H1 (cell line): ENCODE measurements around the gene FITM2. TPM values are rescaled to one million over a fixed set of nuclear protein-coding genes. Genes with fewer than 3 reads are reported as not detected.

ENCODE experiments used
- CTCF ChIA-PET: fragments of 300-600 bp; sonication (Branson Sonifier 250); formaldehyde crosslinking; loops from one replicate; lab custom pipeline; 2021; ENCODE audit not compliant: partially characterized antibody; lab: Charles Lee
- POLR2A ChIA-PET: fragments of 300-600 bp; sonication (Branson Sonifier 250); formaldehyde crosslinking; loops from one replicate; lab custom pipeline; 2021; ENCODE audit warnings: inconsistent platforms; ENCODE audit not compliant: partially characterized antibody; lab: Charles Lee
- DNase-seq, 2 experiments: peaks; one replicate each; pipeline versions ENCODE4 v3.0.0 to v3.0.0-alpha.2; 2010 to 2022; ENCODE audit warnings: low spot score in 2 of 2, low read depth in 1 of 2, mixed read lengths in 1 of 2
- FAIRE-seq: peaks from 2 replicates; lab custom pipeline; 2011; peaks lifted over from hg19 to GRCh38; lab: Jason Lieb, UNC
- H2AFZ ChIP-seq: 2 replicates; pipeline ENCODE4 v1.8.1; 2012; ENCODE audit warnings: low read length, inconsistent platforms
- H2AK5ac ChIP-seq: 2 replicates; pipeline ENCODE4 v1.6.1; 2013; ENCODE audit warnings: low read depth, low read length
- H2BK120ac ChIP-seq: replicated peaks from 2 replicates; pipeline ENCODE3; 2013; ENCODE audit warnings: low read depth, low read length, inconsistent platforms
- H2BK12ac ChIP-seq: 2 replicates; pipeline ENCODE4 v1.6.1; 2013; ENCODE audit warnings: low read depth, low read length
- H2BK15ac ChIP-seq: 2 replicates; pipeline ENCODE4 v1.6.1; 2013; ENCODE audit warnings: low read length
- H2BK20ac ChIP-seq: 2 replicates; pipeline ENCODE4 v1.6.1; 2013; ENCODE audit warnings: low read length
- H2BK5ac ChIP-seq: 2 replicates; pipeline ENCODE4 v1.6.1; 2013; ENCODE audit warnings: low read depth, low read length
- H3K14ac ChIP-seq: 2 replicates; pipeline ENCODE4 v1.6.1; 2013; ENCODE audit warnings: inconsistent platforms; ENCODE audit not compliant: insufficient read length
- H3K18ac ChIP-seq: 2 replicates; pipeline ENCODE4 v1.6.1; 2013; ENCODE audit warnings: low read length; ENCODE audit errors: extremely low read depth
- H3K23ac ChIP-seq: 2 replicates; pipeline ENCODE4 v1.6.1; 2013; ENCODE audit warnings: inconsistent platforms; ENCODE audit not compliant: insufficient read length
- H3K23me2 ChIP-seq: 2 replicates; pipeline ENCODE4 v1.6.1; 2013; ENCODE audit warnings: low read depth, low read length
- H3K27ac ChIP-seq: 2 replicates; pipeline ENCODE4 v1.6.1; 2011; ENCODE audit warnings: low read depth, low read length, inconsistent platforms
- H3K27me3 ChIP-seq, 4 experiments: replicated peaks in 1 of 4; 1 replicate in 1 of 4; 2 replicates in 3 of 4; pipeline versions ENCODE4 v1.6.1 to v1.8.1; 2011 to 2013; ENCODE audit warnings: low read length in 3 of 4, mild to moderate bottlenecking in 3 of 4, inconsistent platforms in 2 of 4, mixed read lengths in 2 of 4, moderate library complexity in 1 of 4; ENCODE audit not compliant: control insufficient read depth in 3 of 4, insufficient read depth in 3 of 4; ENCODE audit errors: extremely low read depth in 1 of 4
- H3K36me3 ChIP-seq, 4 experiments: 2 replicates each; pipeline versions ENCODE4 v1.6.1 to v1.8.1; 2011 to 2013; ENCODE audit warnings: mild to moderate bottlenecking in 4 of 4, low read length in 3 of 4, moderate library complexity in 2 of 4, control low read depth in 1 of 4, inconsistent platforms in 1 of 4; ENCODE audit not compliant: insufficient read depth in 4 of 4, control insufficient read depth in 2 of 4
- H3K4ac ChIP-seq: replicated peaks from 2 replicates; pipeline ENCODE3; 2013; ENCODE audit warnings: low read length, low read depth, mixed read lengths, inconsistent platforms; ENCODE audit not compliant: insufficient read length
- H3K4me1 ChIP-seq, 4 experiments: replicated peaks in 1 of 4; 1 replicate in 1 of 4; 2 replicates in 3 of 4; pipeline versions ENCODE4 v1.6.1 to v1.8.1; 2011 to 2013; ENCODE audit warnings: low read length in 3 of 4, inconsistent platforms in 2 of 4, mixed read lengths in 1 of 4; ENCODE audit not compliant: insufficient read depth in 4 of 4, control insufficient read depth in 3 of 4
- H3K4me2 ChIP-seq, 2 experiments: 2 replicates each; pipeline versions ENCODE4 v1.6.1 to v1.8.1; 2011 to 2013; ENCODE audit warnings: low read depth in 2 of 2, low read length in 2 of 2, control low read depth in 1 of 2, inconsistent platforms in 1 of 2, mild to moderate bottlenecking in 1 of 2; ENCODE audit not compliant: insufficient read depth in 1 of 2
- H3K4me3 ChIP-seq, 4 experiments: fragments of 200-600, 300-600 bp in 1 of 4; sonication (generic), shearing (Covaris generic), sonication (Bioruptor Twin) in 1 of 4; 2 replicates each; pipeline versions ENCODE4 v1.5.1 to v1.8.1; 2011 to 2016; ENCODE audit warnings: low read length in 4 of 4, low read depth in 3 of 4, control low read depth in 2 of 4, inconsistent platforms in 2 of 4, mild to moderate bottlenecking in 2 of 4, mixed read lengths in 1 of 4, moderate library complexity in 1 of 4; ENCODE audit not compliant: insufficient read depth in 2 of 4; ENCODE audit errors: extremely low read depth in 1 of 4
- H3K56ac ChIP-seq: replicated peaks from 2 replicates; pipeline ENCODE3; 2013; ENCODE audit warnings: low read depth, mild to moderate bottlenecking, mixed read lengths, low read length, inconsistent platforms; ENCODE audit not compliant: insufficient read length
- H3K79me1 ChIP-seq: 2 replicates; pipeline ENCODE4 v1.6.1; 2013; ENCODE audit warnings: low read depth, low read length, control low read depth
- H3K79me2 ChIP-seq, 2 experiments: 2 replicates each; pipeline versions ENCODE4 v1.6.1 to v1.8.1; 2012 to 2013; ENCODE audit warnings: low read length in 2 of 2, mild to moderate bottlenecking in 2 of 2, inconsistent platforms in 1 of 2; ENCODE audit not compliant: insufficient read depth in 2 of 2, control insufficient read depth in 1 of 2
- H3K9ac ChIP-seq, 4 experiments: replicated peaks in 1 of 4; 1 replicate in 1 of 4; 2 replicates in 3 of 4; pipeline versions ENCODE4 v1.6.1 to v1.8.1; 2011 to 2013; ENCODE audit warnings: low read depth in 3 of 4, low read length in 3 of 4, control low read depth in 2 of 4, mild to moderate bottlenecking in 2 of 4, moderate library complexity in 2 of 4, inconsistent platforms in 1 of 4; ENCODE audit errors: extremely low read depth in 1 of 4
- H3K9me3 ChIP-seq, 2 experiments: 2 replicates each; pipeline versions ENCODE4 v1.6.1 to v1.8.1; 2012 to 2013; ENCODE audit warnings: mild to moderate bottlenecking in 2 of 2, moderate library complexity in 2 of 2, control low read depth in 1 of 2, inconsistent platforms in 1 of 2, low read depth in 1 of 2, low read length in 1 of 2, mixed read lengths in 1 of 2; ENCODE audit not compliant: insufficient read depth in 2 of 2
- H4K20me1 ChIP-seq, 2 experiments: replicated peaks in 1 of 2; 2 replicates each; pipeline versions ENCODE3 to v1.8.1; 2011 to 2013; ENCODE audit warnings: inconsistent platforms in 2 of 2, low read length in 2 of 2, mild to moderate bottlenecking in 1 of 2; ENCODE audit not compliant: insufficient read depth in 2 of 2, control insufficient read depth in 1 of 2
- H4K5ac ChIP-seq: 2 replicates; pipeline ENCODE4 v1.6.1; 2013; ENCODE audit warnings: low read length, low read depth, mixed read lengths, inconsistent platforms; ENCODE audit not compliant: insufficient read length
- H4K8ac ChIP-seq: 2 replicates; pipeline ENCODE4 v1.8.0; 2013; ENCODE audit warnings: mild to moderate bottlenecking, moderate library complexity, low read length, inconsistent platforms; ENCODE audit not compliant: insufficient read depth; ENCODE audit errors: extremely low read depth
- H4K91ac ChIP-seq: replicated peaks from 2 replicates; pipeline ENCODE3; 2013; ENCODE audit warnings: low read length, mixed read lengths, inconsistent platforms; ENCODE audit not compliant: insufficient read length
- BACH1 ChIP-seq: IDR thresholded peaks from 2 replicates; pipeline ENCODE4 v1.6.1; 2012; ENCODE audit warnings: low read length, improper control_type of control experiment
- CHD1 ChIP-seq: IDR thresholded peaks from 2 replicates; pipeline ENCODE4 v1.6.1; 2012; ENCODE audit warnings: low read depth, low read length, improper control_type of control experiment
- EZH2 ChIP-seq: fragments of 200-600 bp; sonication (generic); IDR thresholded peaks from 2 replicates; pipeline ENCODE4 v1.7.1; 2012; ENCODE audit warnings: low read depth, mild to moderate bottlenecking, moderate library complexity, low read length, inconsistent platforms; ENCODE audit not compliant: severe bottlenecking
- FOSL1 ChIP-seq: IDR thresholded peaks from 2 replicates; pipeline ENCODE4 v1.6.1; 2011; ENCODE audit warnings: mild to moderate bottlenecking, low read depth, low read length, moderate library complexity; ENCODE audit not compliant: insufficient read depth
- KDM1A ChIP-seq: fragments of 200-600, 300-600 bp; sonication (generic); IDR thresholded peaks from 2 replicates; pipeline ENCODE4 v1.7.1; 2016; ENCODE audit warnings: mild to moderate bottlenecking, low read length, borderline replicate concordance
- KDM4A ChIP-seq: IDR thresholded peaks from one replicate; pipeline ENCODE4 v1.7.1; 2012; ENCODE audit warnings: low read depth, mild to moderate bottlenecking, moderate library complexity, low read length, inconsistent platforms; ENCODE audit not compliant: severe bottlenecking
- POLR2A ChIP-seq, 2 experiments: IDR thresholded peaks; 1 replicate in 1 of 2; 2 replicates in 1 of 2; pipeline ENCODE4 v1.6.1; 2011; ENCODE audit warnings: low read depth in 2 of 2, low read length in 2 of 2, mild to moderate bottlenecking in 2 of 2; ENCODE audit errors: control extremely low read depth in 1 of 2
- RBBP5 ChIP-seq: IDR thresholded peaks from 2 replicates; pipeline ENCODE4 v1.7.1; 2012; ENCODE audit warnings: low read depth, mild to moderate bottlenecking, inconsistent platforms, low read length, moderate library complexity, borderline replicate concordance
- RXRA ChIP-seq: IDR thresholded peaks from 2 replicates; pipeline ENCODE4 v1.6.1; 2011; ENCODE audit warnings: low read depth, mild to moderate bottlenecking, low read length, moderate library complexity; ENCODE audit not compliant: insufficient read depth
- SAP30 ChIP-seq: fragments of 300-600 bp; sonication (generic); IDR thresholded peaks from 2 replicates; pipeline ENCODE4 v1.7.1; 2012; ENCODE audit warnings: low read length, moderate library complexity, mild to moderate bottlenecking, inconsistent platforms; ENCODE audit not compliant: insufficient read depth, insufficient replicate concordance
- SIRT6 ChIP-seq: IDR thresholded peaks from one replicate; pipeline ENCODE4 v1.7.1; 2012; ENCODE audit warnings: low read length, inconsistent platforms
- SIX5 ChIP-seq: IDR thresholded peaks from 2 replicates; pipeline ENCODE4 v1.6.1; 2011; ENCODE audit warnings: mild to moderate bottlenecking, low read depth, low read length
- USF2 ChIP-seq: IDR thresholded peaks from 2 replicates; pipeline ENCODE4 v1.6.1; 2011; ENCODE audit warnings: low read length, improper control_type of control experiment
- YY1 ChIP-seq: IDR thresholded peaks from 2 replicates; pipeline ENCODE4 v1.6.1; 2011; ENCODE audit warnings: low read depth, mild to moderate bottlenecking, low read length
- WGBS, 2 experiments: shearing (Covaris generic) in 1 of 2; methylation state at CpG; one replicate each; pipeline versions ENCODE4 v1.1.6 to v1.1.7; 2013 to 2015; ENCODE audit warnings: low lambda C conversion rate in 2 of 2, mixed read lengths in 2 of 2, inconsistent platforms in 1 of 2, low coverage in 1 of 2, missing lambda C conversion rate in 1 of 2; ENCODE audit not compliant: insufficient replicate concordance in 2 of 2, insufficient coverage in 1 of 2, insufficient read length in 1 of 2; ENCODE audit errors: extremely low coverage in 1 of 2, missing lambda C conversion rate in 1 of 2; 5-methylcytosine and 5-hydroxymethylcytosine counted together
- polyA plus RNA-seq, 7 experiments: library from polyadenylated mRNA; depleted of rRNA in 3 of 7; stranded (reverse) in 5 of 7; unstranded in 2 of 7; fragments of >200 nt in 5 of 7; fragments of 200-250 nt in 2 of 7; gene quantifications; 1 replicate in 5 of 7; 2 replicates in 1 of 7; 4 replicates in 1 of 7; pipeline versions ENCODE4 v1.2.1 to v1.2.3, GENCODE V29; 2011 to 2013; ENCODE audit warnings: missing spikeins in 2 of 7, mixed read lengths in 2 of 7
- total RNA-seq: library from RNA; stranded (reverse); fragmentation: NEBNext Ultra II Directional; extraction: Animal tissue kit (Norgen Biotek cat#: 25700); gene quantifications from 2 replicates; pipeline ENCODE4 v1.2.1, GENCODE V29; 2021

FITM2 gene
- total and polyA plus RNA-seq, 2 of the 8 experiments (the other 6 are each of a cell fraction or from before 2014, with no cell fraction given), result 1.1 to 2.1 TPM

DNA sequence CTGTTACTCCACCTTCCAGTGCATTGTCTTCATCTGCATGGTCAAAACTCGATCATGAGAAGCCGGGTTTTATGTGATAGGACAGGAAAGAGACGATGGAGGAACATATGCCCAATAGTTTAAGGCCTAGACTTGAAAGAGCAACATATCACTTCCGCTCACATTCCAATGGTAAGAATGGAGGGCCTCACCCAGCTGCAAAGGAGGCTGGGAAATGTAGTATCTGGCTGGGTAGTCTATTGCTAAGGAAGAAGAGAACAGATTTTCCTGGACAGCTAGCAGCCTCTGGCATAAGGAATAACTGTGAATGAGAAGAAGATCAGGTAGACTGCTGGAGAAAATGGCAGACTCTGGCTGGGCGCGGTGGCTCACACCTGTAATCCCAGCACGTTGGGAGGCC, 19.2 kb downstream of the FITM2 start:
- no peak overlapping the region for H4K5ac ChIP-seq
- no peaks in the 10 kb centered on the region for H3K36me3 ChIP-seq
- no peak overlapping the region for H3K4me3 ChIP-seq
- H3K23me2 ChIP-seq, result no peaks in the 10 kb centered on the region
- FAIRE-seq (no peak), DNase-seq (no peak)
- H3K14ac ChIP-seq, result no peak overlapping the region
- WGBS, 2 experiments, result 93% methylated on average over 7 of the region's 7 CpGs; no CpG with 5 or more reads in 1 of the 2 experiments
- ChIA-PET POLR2A (no interaction called here), CTCF (interaction anchor here (1.3 to 2.2 kb wide), 3 partner anchors 27 to 75 kb away, joined by 5 to 9 read pairs (median 6); no protein-coding TSS in a partner anchor)
- H3K79me1 ChIP-seq, result no peaks in the 10 kb centered on the region
- TF ChIP-seq KDM1A (no peak), SIX5 (peak; percentile 23; the same call in 1 of the 2 replicates), POLR2A (IDR thresholded peaks at IDR 0.05; ENCODE audit: control extremely low read depth in 1 of 2, low read depth in 2 of 2, low read length in 2 of 2) (no peak), EZH2 (no peak), FOSL1 (no peak), BACH1 (no peak), SAP30 (no peak), RBBP5 (no peak), YY1 (peak; percentile 49; the same call in 1 of the 2 replicates), RXRA (no peak), KDM4A (no peak), SIRT6 (no peak), USF2 (no peak), CHD1 (no peak)
- no peak overlapping the region for H2BK120ac ChIP-seq
- H3K23ac ChIP-seq, result no peak overlapping the region
- H3K56ac ChIP-seq, result no peak overlapping the region
- H3K27me3 ChIP-seq, result no peaks in the 10 kb centered on the region
- H2BK5ac ChIP-seq, result no peak overlapping the region
- H3K79me2 ChIP-seq, result no peaks in the 10 kb centered on the region
- H4K8ac ChIP-seq, result no peak overlapping the region
- H2BK15ac ChIP-seq, result no peak overlapping the region
- no peak overlapping the region for H3K4ac ChIP-seq
- H2BK20ac ChIP-seq, result no peak overlapping the region
- peaks cover 3 to 4% of the 10 kb centered on the region in 2 experiments; a peak in 1 of 4 replicates for H3K9me3 ChIP-seq
- H3K18ac ChIP-seq, result no peak overlapping the region
- no peak overlapping the region; the same call in 1 of the 2 replicates for H2AFZ ChIP-seq
- no peak overlapping the region for H4K91ac ChIP-seq
- no peak overlapping the region for H2AK5ac ChIP-seq
- no peak overlapping the region for H2BK12ac ChIP-seq
- H3K4me1 ChIP-seq, result no peaks in the 10 kb centered on the region
- H4K20me1 ChIP-seq, result no peaks in the 10 kb centered on the region
- H3K9ac ChIP-seq, result no peak overlapping the region
- no peak overlapping the region for H3K4me2 ChIP-seq
- no peak overlapping the region for H3K27ac ChIP-seq
